Measurements from ENCODE around the gene ITPR2. TPM values are rescaled to one million over a fixed set of nuclear protein-coding genes. Genes with fewer than 3 reads are reported as not detected.

ITPR2 gene
- polyA plus RNA-seq, 1 experiment: 3.4 TPM

- Histone ChIP-seq H3K9me3 (ENCODE audit: control insufficient read depth, insufficient read depth, low read length) (no peaks in the 10 kb centered on the region), H3K27me3 (ENCODE audit: control insufficient read depth, insufficient read depth, low read length) (no peaks in the 10 kb centered on the region), H3K27ac (ENCODE audit: low read depth, low read length) (no peak overlapping the region), H3K4me3 (ENCODE audit: low read depth, low read length) (no peak overlapping the region)
- DNase-seq (ENCODE audit: low read depth, low spot score): no peak
- no peak for TF ChIP-seq CTCF (IDR thresholded peaks at IDR 0.05; ENCODE audit: low read depth, low read length)
- ChIA-PET CTCF (no interaction called here), POLR2A (no interaction called here)
These were observed 359.7 kb downstream of the ITPR2 start for GRCh38 chr12:26473291-26473690.

GRCh38 chr12:26471560-26471959 lies 361.4 kb downstream of the ITPR2 start:
- no peak overlapping the region for H3K27ac ChIP-seq (ENCODE audit: low read depth, low read length)
- H3K27me3 ChIP-seq (ENCODE audit: control insufficient read depth, insufficient read depth, low read length): no peaks in the 10 kb centered on the region
- H3K9me3 ChIP-seq (ENCODE audit: control insufficient read depth, insufficient read depth, low read length): no peaks in the 10 kb centered on the region
- ChIA-PET POLR2A (no interaction called here), CTCF (no interaction called here)
- H3K4me3 ChIP-seq (ENCODE audit: low read depth, low read length): no peak overlapping the region
- no peak for TF ChIP-seq CTCF (IDR thresholded peaks at IDR 0.05; ENCODE audit: low read depth, low read length)
- DNase-seq (ENCODE audit: low read depth, low spot score): no peak

- no peak overlapping the region for H3K27ac ChIP-seq (ENCODE audit: low read depth, low read length)
- POLR2A ChIA-PET: no interaction called here
- no peaks in the 10 kb centered on the region for H3K9me3 ChIP-seq (ENCODE audit: control insufficient read depth, insufficient read depth, low read length)
- H3K4me3 ChIP-seq (ENCODE audit: low read depth, low read length): no peak overlapping the region
- no peak for DNase-seq (ENCODE audit: low read depth, low spot score)
- CTCF ChIA-PET: no interaction called here
- TF ChIP-seq CTCF (IDR thresholded peaks at IDR 0.05; ENCODE audit: low read depth, low read length): no peak
- no peaks in the 10 kb centered on the region for H3K27me3 ChIP-seq (ENCODE audit: control insufficient read depth, insufficient read depth, low read length)
These were observed 363.4 kb downstream of the ITPR2 start for GRCh38 chr12:26469421-26470180.

GRCh38 chr12:26467351-26467750 lies 365.6 kb downstream of the ITPR2 start:
- H3K9me3 ChIP-seq (ENCODE audit: control insufficient read depth, insufficient read depth, low read length): no peaks in the 10 kb centered on the region
- no peak for DNase-seq (ENCODE audit: low read depth, low spot score)
- TF ChIP-seq CTCF (IDR thresholded peaks at IDR 0.05; ENCODE audit: low read depth, low read length): no peak
- ChIA-PET POLR2A (interaction anchor here (0.6 kb wide), 1 partner anchor 21 kb away, joined by 3 read pairs; no protein-coding TSS in a partner anchor), CTCF (interaction anchor here (0.9 to 1.8 kb wide), 3 partner anchors 29 to 348 kb away, joined by 3 to 7 read pairs (median 4); no protein-coding TSS in a partner anchor)
- no peaks in the 10 kb centered on the region for H3K27me3 ChIP-seq (ENCODE audit: control insufficient read depth, insufficient read depth, low read length)
- no peak overlapping the region for H3K27ac ChIP-seq (ENCODE audit: low read depth, low read length)
- no peak overlapping the region for H3K4me3 ChIP-seq (ENCODE audit: low read depth, low read length)

GRCh38 chr12:26466726-26467125 lies 366.3 kb downstream of the ITPR2 start:
- ChIA-PET POLR2A (interaction anchor here (0.6 kb wide), 1 partner anchor 20 kb away, joined by 3 read pairs; no protein-coding TSS in a partner anchor), CTCF (interaction anchor here (0.9 to 1.8 kb wide), 5 partner anchors 12 to 348 kb away, joined by 3 to 7 read pairs (median 4); no protein-coding TSS in a partner anchor)
- Histone ChIP-seq H3K9me3 (ENCODE audit: control insufficient read depth, insufficient read depth, low read length) (no peaks in the 10 kb centered on the region), H3K27me3 (ENCODE audit: control insufficient read depth, insufficient read depth, low read length) (no peaks in the 10 kb centered on the region), H3K27ac (ENCODE audit: low read depth, low read length) (no peak overlapping the region), H3K4me3 (ENCODE audit: low read depth, low read length) (no peak overlapping the region)
- no peak for TF ChIP-seq CTCF (IDR thresholded peaks at IDR 0.05; ENCODE audit: low read depth, low read length)
- no peak for DNase-seq (ENCODE audit: low read depth, low spot score)
